Thymus (tissue), 11 donors: ENCODE data around the gene WSCD1. TPM values are rescaled to one million over a fixed set of nuclear protein-coding genes. Genes with fewer than 3 reads are reported as not detected.

Experiments used
- DNase-seq, 9 donors: peaks; one replicate each; pipeline ENCODE4 v3.0.0-alpha.2; 2013; ENCODE audit warnings: low spot score in 9 of 9, low read depth in 6 of 9, missing footprints in 1 of 9
- H3K27ac ChIP-seq, 2 donors: one replicate each; pipeline ENCODE4 v1.5.1; 2013; ENCODE audit warnings: control low read depth in 1 of 2, low read depth in 1 of 2, low read length in 1 of 2, mild to moderate bottlenecking in 1 of 2, moderate library complexity in 1 of 2
- H3K27me3 ChIP-seq, 2 donors: one replicate each; pipeline ENCODE4 v1.5.1; 2013; ENCODE audit warnings: low read length in 1 of 2; ENCODE audit not compliant: control insufficient read depth in 2 of 2, insufficient read depth in 1 of 2
- H3K36me3 ChIP-seq, 2 donors: one replicate each; pipeline ENCODE4 v1.5.1; 2013; ENCODE audit warnings: low read length in 1 of 2, mild to moderate bottlenecking in 1 of 2, moderate library complexity in 1 of 2; ENCODE audit not compliant: control insufficient read depth in 2 of 2, insufficient read depth in 2 of 2
- H3K4me1 ChIP-seq, 2 donors: one replicate each; pipeline ENCODE4 v1.5.1; 2013; ENCODE audit warnings: low read length in 2 of 2; ENCODE audit not compliant: control insufficient read depth in 2 of 2, insufficient read depth in 2 of 2
- H3K4me3 ChIP-seq, 2 donors: one replicate each; pipeline ENCODE4 v1.5.1; 2013; ENCODE audit warnings: low read length in 2 of 2, control low read depth in 1 of 2, mild to moderate bottlenecking in 1 of 2
- H3K9me3 ChIP-seq, 2 donors: one replicate each; pipeline ENCODE4 v1.5.1; 2013; ENCODE audit warnings: low read length in 1 of 2, mild to moderate bottlenecking in 1 of 2; ENCODE audit not compliant: control insufficient read depth in 2 of 2, insufficient read depth in 1 of 2
- WGBS: extraction: QIAGEN DNeasy Blood & Tissue Kit; methylation state at CpG from one replicate; pipeline ENCODE4 v1.1.7; 2013; 5-methylcytosine and 5-hydroxymethylcytosine counted together
- polyA plus RNA-seq: library from polyadenylated mRNA; stranded (reverse); fragments of 200-250 nt; gene quantifications from one replicate; pipeline ENCODE4 v1.2.3, GENCODE V29; 2013
- total RNA-seq: library from RNA; stranded (reverse); fragments of 120-200 nt; gene quantifications from one replicate; pipeline ENCODE4 v1.2.4, GENCODE V29; 2013
- donor health status: healthy.

WSCD1 gene
- total and polyA plus RNA-seq, 2 donors: 1.1 to 5.1 TPM

- WGBS: 92% methylated on average over 24 of the region's 24 CpGs
- DNase-seq: peak in 1 of 9 donors; percentile 10
- H3K27ac ChIP-seq: no peak overlapping the region
- no peaks in the 10 kb centered on the region for H3K9me3 ChIP-seq
- no peaks in the 10 kb centered on the region for H3K36me3 ChIP-seq
- no peaks in the 10 kb centered on the region for H3K27me3 ChIP-seq
- H3K4me1 ChIP-seq: peaks cover 0 to 4% of the 10 kb centered on the region in 2 donors
- no peak overlapping the region for H3K4me3 ChIP-seq
These were observed 91.0 kb downstream of the WSCD1 start for GRCh38 chr17:6160911-6161855.

GRCh38 chr17:6162216-6162615, 92.0 kb downstream of the WSCD1 start:
- Histone ChIP-seq H3K4me1 (peaks cover 0 to 4% of the 10 kb centered on the region in 2 donors), H3K27ac (no peak overlapping the region), H3K36me3 (no peaks in the 10 kb centered on the region), H3K4me3 (no peak overlapping the region), H3K9me3 (no peaks in the 10 kb centered on the region), H3K27me3 (no peaks in the 10 kb centered on the region)
- DNase-seq: no peak
- 75% methylated on average over 4 of the region's 4 CpGs for WGBS

- H3K4me1 ChIP-seq: peaks cover 0 to 4% of the 10 kb centered on the region in 2 donors
- no peaks in the 10 kb centered on the region for H3K9me3 ChIP-seq
- H3K27me3 ChIP-seq: no peaks in the 10 kb centered on the region
- no peak for DNase-seq
- no peaks in the 10 kb centered on the region for H3K36me3 ChIP-seq
- WGBS: 80% methylated on average over 9 of the region's 9 CpGs
- H3K27ac ChIP-seq: no peak overlapping the region
- no peak overlapping the region for H3K4me3 ChIP-seq
These were observed 92.7 kb downstream of the WSCD1 start for GRCh38 chr17:6162892-6163291.

- Histone ChIP-seq H3K27me3 (no peaks in the 10 kb centered on the region), H3K4me3 (no peak overlapping the region), H3K27ac (no peak overlapping the region), H3K4me1 (peaks cover 0 to 4% of the 10 kb centered on the region in 2 donors), H3K36me3 (no peaks in the 10 kb centered on the region), H3K9me3 (no peaks in the 10 kb centered on the region)
- 72% methylated on average over 6 of the region's 6 CpGs for WGBS
- no peak for DNase-seq
These were observed 93.6 kb downstream of the WSCD1 start for GRCh38 chr17:6163612-6164333.

DNA sequence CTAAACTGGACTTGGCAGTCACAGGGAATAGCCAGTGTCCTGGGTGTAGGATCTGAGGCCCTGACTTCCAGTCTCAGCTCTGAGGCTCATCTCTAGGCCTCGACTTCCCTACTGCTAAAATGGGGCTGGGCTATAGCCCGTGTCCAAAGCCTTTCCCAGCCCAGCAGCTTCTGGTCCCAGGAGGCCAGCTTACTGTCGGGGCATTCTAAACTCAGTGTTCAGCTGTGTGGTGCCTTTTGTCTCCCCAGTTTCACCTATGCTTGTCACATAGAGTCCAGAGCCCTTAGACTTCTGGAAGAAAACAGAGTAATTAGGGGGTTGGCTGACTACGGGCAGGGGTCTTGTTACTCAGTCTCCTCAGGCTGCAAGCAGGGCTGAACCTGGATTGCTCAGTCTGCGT, 94.8 kb downstream of the WSCD1 start:
- Histone ChIP-seq H3K27ac (no peak overlapping the region), H3K36me3 (no peaks in the 10 kb centered on the region), H3K9me3 (no peaks in the 10 kb centered on the region), H3K27me3 (no peaks in the 10 kb centered on the region), H3K4me3 (no peak overlapping the region), H3K4me1 (peaks cover 0 to 4% of the 10 kb centered on the region in 2 donors)
- no peak for DNase-seq
- 93% methylated on average over 5 of the region's 5 CpGs for WGBS

- Histone ChIP-seq H3K27ac (no peak overlapping the region), H3K27me3 (no peaks in the 10 kb centered on the region), H3K4me1 (peaks cover 0 to 4% of the 10 kb centered on the region in 2 donors), H3K36me3 (no peaks in the 10 kb centered on the region), H3K9me3 (no peaks in the 10 kb centered on the region), H3K4me3 (no peak overlapping the region)
- WGBS: 89% methylated on average over 6 of the region's 6 CpGs
- no peak for DNase-seq
These were observed 95.6 kb downstream of the WSCD1 start for GRCh38 chr17:6165806-6166205.

GRCh38 chr17:6166492-6167179, 96.5 kb downstream of the WSCD1 start:
- Histone ChIP-seq H3K27me3 (no peaks in the 10 kb centered on the region), H3K4me1 (peaks cover 0 to 4% of the 10 kb centered on the region in 2 donors), H3K36me3 (no peaks in the 10 kb centered on the region), H3K27ac (no peak overlapping the region), H3K4me3 (no peak overlapping the region), H3K9me3 (no peaks in the 10 kb centered on the region)
- 65% methylated on average over 6 of the region's 6 CpGs for WGBS
- DNase-seq: no peak

- Histone ChIP-seq H3K36me3 (no peaks in the 10 kb centered on the region), H3K27me3 (no peaks in the 10 kb centered on the region), H3K4me3 (no peak overlapping the region), H3K9me3 (no peaks in the 10 kb centered on the region), H3K4me1 (no peaks in the 10 kb centered on the region), H3K27ac (no peak overlapping the region)
- WGBS: 91% methylated on average over 6 of the region's 6 CpGs
- DNase-seq: no peak
These were observed 98.1 kb downstream of the WSCD1 start for GRCh38 chr17:6168296-6168695.

DNA sequence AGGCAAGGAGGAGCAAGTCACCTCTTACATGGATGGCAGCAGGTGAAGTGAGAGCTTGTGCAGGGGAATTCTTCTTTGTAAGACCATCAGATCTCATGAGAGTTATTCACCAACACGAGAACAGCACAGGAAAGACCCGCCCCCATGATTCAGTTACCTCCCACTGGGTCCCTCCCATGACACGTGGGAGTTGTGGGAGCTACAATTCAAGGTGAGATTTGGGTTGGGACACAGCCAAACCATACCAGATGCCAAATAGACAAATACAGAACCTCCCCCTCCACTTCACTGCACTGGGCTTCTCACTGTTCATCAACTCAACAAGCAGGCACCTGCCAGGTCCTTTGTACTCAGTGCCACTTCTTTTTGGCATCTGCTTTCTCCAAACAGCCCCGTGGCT, 100.2 kb downstream of the WSCD1 start:
- WGBS: 87% methylated on average over 4 of the region's 4 CpGs

More for the DNA sequence above, 100.2 kb downstream of the WSCD1 start:
- Histone ChIP-seq H3K27ac (no peak overlapping the region), H3K36me3 (no peaks in the 10 kb centered on the region), H3K27me3 (no peaks in the 10 kb centered on the region), H3K4me1 (no peaks in the 10 kb centered on the region), H3K9me3 (no peaks in the 10 kb centered on the region), H3K4me3 (no peak overlapping the region)
- no peak for DNase-seq
